HCT116 (cell line): ENCODE results near the gene TIMM50. TPM values are rescaled to one million over a fixed set of nuclear protein-coding genes. Genes with fewer than 3 reads are reported as not detected.
"Not testable (repeated sequence)": the region's sequence is repeated elsewhere in the genome, so short reads cannot be mapped to it uniquely, and the experiment has no call there.

Experiments used
- ATAC-seq: fragments of 200-7000 bp; cut with Tn5 transposase; 2 replicates; pipeline ENCODE4 v1.9.1; 2020; ENCODE audit warnings: mild to moderate bottlenecking, moderate library complexity
- BruUV-seq: library from RNA; stranded (reverse); fragments of 400-500 nt; replicated peaks from 2 replicates; lab custom pipeline; 2021; lab: Mats Ljungman, UMichigan
- CTCF ChIA-PET: fragments of 300-600 bp; sonication (Branson Sonifier 250); formaldehyde crosslinking; loops from one replicate; lab custom pipeline; 2021; ENCODE audit warnings: antibody characterized with exemption; lab: Charles Lee
- POLR2A ChIA-PET: fragments of 300-600, 350-600 bp; sonication (Branson Sonifier 250); formaldehyde crosslinking; loops from one replicate; lab custom pipeline; 2021; ENCODE audit warnings: antibody characterized with exemption; lab: Charles Lee
- RAD21 ChIA-PET, 2 experiments: fragments of 300-600 bp; sonication (Branson Sonifier 250); formaldehyde crosslinking; loops; one replicate each; lab custom pipeline; 2023; ENCODE audit warnings: low total read pairs in 2 of 2; ENCODE audit not compliant: uncharacterized antibody in 2 of 2, unreplicated experiment in 2 of 2, low non-redundant PET in 1 of 2; lab: Charles Lee
- DNase-seq: peaks from one replicate; pipeline ENCODE4 v3.0.0-alpha.2; 2010; ENCODE audit warnings: low read depth, low spot score
- H2AFZ ChIP-seq: fragments of 200-600 bp; shearing (Covaris generic), sonication (generic); 2 replicates; pipeline ENCODE4 v1.6.1; 2017; ENCODE audit warnings: low read depth, mixed run types, mixed read lengths, antibody characterized with exemption, low read length; ENCODE audit not compliant: poor library complexity, severe bottlenecking
- H3K27ac ChIP-seq: 2 replicates; pipeline ENCODE4 v1.5.1; 2012; ENCODE audit warnings: low read depth, low read length
- H3K27me3 ChIP-seq: fragments of 200-600 bp; sonication (generic); 2 replicates; pipeline ENCODE4 v1.6.1; 2016; ENCODE audit warnings: mixed run types, low read length, mixed read lengths; ENCODE audit not compliant: insufficient read depth
- H3K36me3 ChIP-seq, 2 experiments: fragments of 200-500 bp in 1 of 2; fragments of 200-600 bp in 1 of 2; sonication (Bioruptor generic) in 1 of 2; sonication (generic) in 1 of 2; 2 replicates each; pipeline versions ENCODE4 v1.5.1 to v1.6.1; 2014 to 2016; ENCODE audit warnings: low read length in 2 of 2, inconsistent platforms in 1 of 2, mixed read lengths in 1 of 2, mixed run types in 1 of 2; ENCODE audit not compliant: insufficient read depth in 2 of 2, control insufficient read depth in 1 of 2
- H3K4me1 ChIP-seq, 2 experiments: fragments of 200-600 bp in 1 of 2; sonication (generic) in 1 of 2; 2 replicates each; pipeline versions ENCODE4 v1.5.1 to v1.6.1; 2012 to 2017; ENCODE audit warnings: low read length in 2 of 2, inconsistent platforms in 1 of 2, mild to moderate bottlenecking in 1 of 2, mixed read lengths in 1 of 2, mixed run types in 1 of 2, moderate library complexity in 1 of 2; ENCODE audit not compliant: insufficient read depth in 2 of 2, control insufficient read depth in 1 of 2
- H3K4me2 ChIP-seq: fragments of 200-600 bp; sonication (generic); 2 replicates; pipeline ENCODE4 v1.6.1; 2017; ENCODE audit warnings: mixed run types, low read length, mixed read lengths
- H3K4me3 ChIP-seq, 2 experiments: fragments of 200-600 bp in 1 of 2; sonication (generic) in 1 of 2; replicated peaks in 1 of 2; 2 replicates each; pipeline ENCODE4 v1.5.1; 2011 to 2016; ENCODE audit warnings: low read length in 2 of 2, control low read depth in 1 of 2, low read depth in 1 of 2, mild to moderate bottlenecking in 1 of 2, mixed read lengths in 1 of 2, mixed run types in 1 of 2
- H3K79me2 ChIP-seq: fragments of 200-600 bp; sonication (generic); 2 replicates; pipeline ENCODE4 v1.6.1; 2017; ENCODE audit warnings: mild to moderate bottlenecking, mixed run types, low read length, moderate library complexity, mixed read lengths; ENCODE audit not compliant: insufficient read depth
- H3K9ac ChIP-seq: fragments of 200-600 bp; sonication (generic); 2 replicates; pipeline ENCODE4 v1.6.1; 2016; ENCODE audit warnings: low read length, mixed read lengths
- H3K9me2 ChIP-seq: fragments of 200-600 bp; sonication (generic), shearing (Covaris generic); 2 replicates; pipeline ENCODE4 v1.6.1; 2017; ENCODE audit warnings: mixed run types, mild to moderate bottlenecking, moderate library complexity; ENCODE audit not compliant: insufficient read depth
- H3K9me3 ChIP-seq, 2 experiments: fragments of 200-500 bp in 1 of 2; fragments of 200-600 bp in 1 of 2; sonication (Bioruptor generic) in 1 of 2; sonication (generic) in 1 of 2; 2 replicates each; pipeline ENCODE4 v1.6.1; 2014 to 2017; ENCODE audit warnings: low read length in 2 of 2, mixed read lengths in 2 of 2, inconsistent platforms in 1 of 2, low read depth in 1 of 2, mild to moderate bottlenecking in 1 of 2, mixed run types in 1 of 2, moderate library complexity in 1 of 2; ENCODE audit not compliant: control insufficient read depth in 1 of 2, insufficient read depth in 1 of 2
- H4K20me1 ChIP-seq: fragments of 200-600 bp; sonication (generic), shearing (Covaris generic); 2 replicates; pipeline ENCODE4 v1.6.1; 2017; ENCODE audit warnings: mixed run types, mild to moderate bottlenecking, moderate library complexity; ENCODE audit not compliant: insufficient read depth
- RAD21 ChIP-seq: IDR thresholded peaks from 2 replicates; pipeline ENCODE4 v1.6.1; 2012; ENCODE audit warnings: low read depth, mild to moderate bottlenecking
- SP1 ChIP-seq: IDR thresholded peaks from 2 replicates; pipeline ENCODE4 v1.6.1; 2012; ENCODE audit warnings: low read depth
- SRF ChIP-seq: IDR thresholded peaks from 2 replicates; pipeline ENCODE4 v1.6.1; 2012; ENCODE audit warnings: low read depth
- intact Hi-C: fragments of 100-400 bp; cut with micrococcal nuclease; formaldehyde crosslinking; loops from 2 replicates; pipeline ENCODE4 v1.10.0; 2022
- total RNA-seq: library from RNA; stranded (reverse); gene quantifications from one replicate; pipeline ENCODE4 v1.2.1, GENCODE V29; 2021; ENCODE audit not compliant: unreplicated experiment

The TIMM50 gene
- total RNA-seq, 1 experiment from 2014 or later, result 111 TPM

- H3K4me1 ChIP-seq, result peaks cover 0 to 8% of the 10 kb centered on the region in 2 experiments; a peak in 1 of 4 replicates
- ATAC-seq (no peak), DNase-seq (no peak)
- no TSS peak for BruUV-seq
- peaks cover 34 to 50% of the 10 kb centered on the region in 2 experiments; a peak in 3 of 4 replicates for H3K36me3 ChIP-seq
- intact Hi-C loops, result no loop called here
- H3K9me3 ChIP-seq, result no peaks in the 10 kb centered on the region
- H3K27ac ChIP-seq, result no peak overlapping the region
- H2AFZ ChIP-seq, result no peak overlapping the region
- RAD21 ChIA-PET, result no interaction called here
- no peaks in the 10 kb centered on the region for H4K20me1 ChIP-seq
- no peak overlapping the region for H3K4me2 ChIP-seq
- TF ChIP-seq RAD21 (no peak), SP1 (no peak), SRF (no peak)
- POLR2A ChIA-PET, result interaction anchor here (2.4 kb wide), 1 partner anchor 40 kb away, joined by 8 read pairs; the partner anchor contains the start of gene RPS16
- no peaks in the 10 kb centered on the region for H3K27me3 ChIP-seq
- H3K9ac ChIP-seq, result no peak overlapping the region
- H3K79me2 ChIP-seq, result peaks cover 1% of the 10 kb centered on the region
- CTCF ChIA-PET, result interaction anchor here (3.5 kb wide), 1 partner anchor 58 kb away, joined by 24 read pairs; the partner anchor contains the start of gene EID2B
- no peak overlapping the region for H3K4me3 ChIP-seq
- no peaks in the 10 kb centered on the region for H3K9me2 ChIP-seq
Observed at GRCh38 chr19:39475748-39476147, 4.9 kb upstream of the TIMM50 start.

GRCh38 chr19:39479319-39479801, 1.3 kb upstream of the TIMM50 start:
- intact Hi-C loops, H2AFZ ChIP-seq, H4K20me1 ChIP-seq, H3K9me2 ChIP-seq, H3K4me2 ChIP-seq, H3K9ac ChIP-seq, H3K9me3 ChIP-seq, ATAC-seq, CTCF ChIA-PET, H3K27ac ChIP-seq, DNase-seq, BruUV-seq, H3K27me3 ChIP-seq, RAD21 ChIA-PET, H3K4me3 ChIP-seq: not testable (repeated sequence)
- Histone ChIP-seq H3K79me2 (peaks cover 37% of the 10 kb centered on the region), H3K36me3 (peaks cover 23 to 26% of the 10 kb centered on the region in 2 experiments; a peak in 3 of 4 replicates), H3K4me1 (peaks cover 6 to 16% of the 10 kb centered on the region in 2 experiments)
- POLR2A ChIA-PET, result interaction anchor here (2.4 kb wide), 1 partner anchor 43 kb away, joined by 7 read pairs; the partner anchor contains the start of gene RPS16
